OCI-LY3 (cell line): ENCODE results near the gene ARHGAP10.

Experiments used
- H2AFZ ChIP-seq: fragments of 200-600, 300-600 bp; shearing (Covaris generic); 2 replicates; pipeline ENCODE4 v1.6.0; 2014; ENCODE audit warnings: antibody characterized with exemption, low read depth, low read length
- H3K27ac ChIP-seq: fragments of 200-600, 300-600 bp; sonication (generic); 2 replicates; pipeline ENCODE4 v1.5.1; 2014; ENCODE audit warnings: mild to moderate bottlenecking, low read length, moderate library complexity, mixed read lengths
- H3K27me3 ChIP-seq: fragments of 200-600, 300-600 bp; sonication (generic); 2 replicates; pipeline ENCODE4 v1.6.1; 2014; ENCODE audit warnings: low read depth, low read length, mixed read lengths
- H3K36me3 ChIP-seq: fragments of 200-600, 300-600 bp; sonication (generic); replicated peaks from 2 replicates; pipeline ENCODE3; 2014; ENCODE audit warnings: low read depth, low read length, mixed read lengths
- H3K4me1 ChIP-seq: fragments of 300-600, 200-600 bp; sonication (generic); 2 replicates; pipeline ENCODE4 v1.6.1; 2014; ENCODE audit warnings: low read length, mixed read lengths
- H3K4me2 ChIP-seq: fragments of 200-600, 300-600 bp; sonication (generic); 2 replicates; pipeline ENCODE4 v1.6.1; 2014; ENCODE audit warnings: low read length, mixed read lengths
- H3K4me3 ChIP-seq: fragments of 300-600, 200-600 bp; sonication (generic); 2 replicates; pipeline ENCODE4 v1.5.1; 2014; ENCODE audit warnings: antibody characterized with exemption, mild to moderate bottlenecking, low read length, moderate library complexity
- H3K79me2 ChIP-seq: fragments of 300-600, 200-600 bp; shearing (Covaris generic); 2 replicates; pipeline ENCODE4 v1.6.1; 2014; ENCODE audit warnings: mild to moderate bottlenecking, low read length, mixed read lengths
- H3K9ac ChIP-seq: fragments of 300-600, 200-600 bp; shearing (Covaris generic); 2 replicates; pipeline ENCODE4 v1.6.0; 2014; ENCODE audit warnings: mild to moderate bottlenecking, low read length, moderate library complexity
- H3K9me3 ChIP-seq: fragments of 200-600, 300-600 bp; shearing (Covaris generic); 2 replicates; pipeline ENCODE4 v1.6.1; 2014; ENCODE audit warnings: low read length, mixed read lengths; ENCODE audit not compliant: insufficient read depth
- H4K20me1 ChIP-seq: fragments of 200-600, 300-600 bp; sonication (generic); 2 replicates; pipeline ENCODE4 v1.6.1; 2016; ENCODE audit warnings: low read length, mixed read lengths; ENCODE audit not compliant: insufficient read depth
- CTCF ChIP-seq: fragments of 200-600, 300-600 bp; sonication (generic); IDR thresholded peaks from 2 replicates; pipeline ENCODE4 v1.5.1; 2014; ENCODE audit warnings: antibody characterized with exemption, low read length, low read depth
- EZH2phosphoT487 ChIP-seq: fragments of 200-600 bp; shearing (Covaris generic); IDR thresholded peaks from 2 replicates; pipeline ENCODE4 v1.6.1; 2018; ENCODE audit warnings: antibody characterized with exemption, mixed run types, low read depth

Gene ARHGAP10

GRCh38 chr4:148064451-148064850, 332.6 kb downstream of the ARHGAP10 start:
- no peak overlapping the region for H3K4me2 ChIP-seq
- H4K20me1 ChIP-seq = peaks cover 3% of the 10 kb centered on the region; the same call in 1 of the 2 replicates
- no peak overlapping the region for H3K9ac ChIP-seq
- no peaks in the 10 kb centered on the region for H3K27me3 ChIP-seq
- no peaks in the 10 kb centered on the region for H3K79me2 ChIP-seq
- TF ChIP-seq EZH2phosphoT487 (no peak), CTCF (no peak)
- H3K36me3 ChIP-seq = no peaks in the 10 kb centered on the region
- H2AFZ ChIP-seq = no peak overlapping the region
- no peaks in the 10 kb centered on the region for H3K9me3 ChIP-seq
- H3K4me3 ChIP-seq = no peak overlapping the region
- H3K27ac ChIP-seq = no peak overlapping the region
- peaks cover 17% of the 10 kb centered on the region for H3K4me1 ChIP-seq

GRCh38 chr4:148065075-148065474, 333.2 kb downstream of the ARHGAP10 start:
- Histone ChIP-seq H4K20me1 (peaks cover 3% of the 10 kb centered on the region; the same call in 1 of the 2 replicates), H3K36me3 (no peaks in the 10 kb centered on the region), H3K4me2 (no peak overlapping the region), H3K27me3 (no peaks in the 10 kb centered on the region), H2AFZ (no peak overlapping the region), H3K4me1 (peaks cover 11% of the 10 kb centered on the region), H3K79me2 (no peaks in the 10 kb centered on the region), H3K9me3 (no peaks in the 10 kb centered on the region), H3K4me3 (no peak overlapping the region), H3K9ac (no peak overlapping the region), H3K27ac (no peak overlapping the region)
- TF ChIP-seq EZH2phosphoT487 (no peak), CTCF (no peak)

- TF ChIP-seq EZH2phosphoT487 (no peak), CTCF (no peak)
- H3K27me3 ChIP-seq = no peaks in the 10 kb centered on the region
- no peak overlapping the region for H3K9ac ChIP-seq
- H3K4me1 ChIP-seq = no peaks in the 10 kb centered on the region
- no peaks in the 10 kb centered on the region for H3K79me2 ChIP-seq
- H3K9me3 ChIP-seq = no peaks in the 10 kb centered on the region
- no peak overlapping the region for H3K4me3 ChIP-seq
- H2AFZ ChIP-seq = no peak overlapping the region
- H4K20me1 ChIP-seq = peaks cover 3% of the 10 kb centered on the region; the same call in 1 of the 2 replicates
- no peak overlapping the region for H3K4me2 ChIP-seq
- H3K27ac ChIP-seq = no peak overlapping the region
- peaks cover 3% of the 10 kb centered on the region for H3K36me3 ChIP-seq
Measured at GRCh38 chr4:148067301-148067916, 335.5 kb downstream of the ARHGAP10 start.

- H3K36me3 ChIP-seq = peaks cover 7% of the 10 kb centered on the region
- H3K79me2 ChIP-seq = no peaks in the 10 kb centered on the region
- H3K9ac ChIP-seq = no peak overlapping the region
- no peak for TF ChIP-seq EZH2phosphoT487
- no peak for TF ChIP-seq CTCF
- H3K4me3 ChIP-seq = no peak overlapping the region
- H3K27ac ChIP-seq = no peak overlapping the region
- peaks cover 3% of the 10 kb centered on the region; the same call in 1 of the 2 replicates for H4K20me1 ChIP-seq
- H2AFZ ChIP-seq = no peak overlapping the region
- no peaks in the 10 kb centered on the region for H3K9me3 ChIP-seq
- no peak overlapping the region for H3K4me2 ChIP-seq
- no peaks in the 10 kb centered on the region for H3K27me3 ChIP-seq
- no peaks in the 10 kb centered on the region for H3K4me1 ChIP-seq
Measured at GRCh38 chr4:148068065-148068911, 336.4 kb downstream of the ARHGAP10 start.
